NCI-H446 treated with DMSO at 0.1 percent for 48 hours (cell line): ENCODE data around the gene NEIL3.

Experiments used
- DNase-seq: peaks from one replicate; lab custom pipeline; 2025; lab: John Stamatoyannopoulos, UW

Gene NEIL3

GRCh38 chr4:177411996-177412395 lies 102.3 kb downstream of the NEIL3 start:
- DNase-seq, result no peak
